ENCODE results near the gene MTNR1B.

Gene MTNR1B

GRCh38 chr11:92969634-92970347 lies at the start of gene MTNR1B:
MTNR1B (plus strand) TSS chr11:92969651; CDS start chr11:92969726, 75 bp downstream.
- ATAC-seq: no peak

- ATAC-seq: no peak
These were observed 49.1 kb upstream of the MTNR1B start for GRCh38 chr11:92920331-92920730.

- no peak for ATAC-seq
These were observed 46.7 kb upstream of the MTNR1B start for GRCh38 chr11:92922731-92923130.

GRCh38 chr11:92929246-92929645 lies 40.2 kb upstream of the MTNR1B start:
- ATAC-seq: no peak

GRCh38 chr11:92929653-92930052 lies 39.8 kb upstream of the MTNR1B start:
- ATAC-seq: no peak

- no peak for ATAC-seq
These were observed 37.6 kb upstream of the MTNR1B start for GRCh38 chr11:92931746-92932422.

GRCh38 chr11:92939305-92939704 lies 30.1 kb upstream of the MTNR1B start:
- no peak for ATAC-seq

- no peak for ATAC-seq
These were observed 27.5 kb upstream of the MTNR1B start for GRCh38 chr11:92941676-92942571.

- ATAC-seq: no peak
These were observed 22.7 kb upstream of the MTNR1B start for GRCh38 chr11:92946707-92947106.

GRCh38 chr11:92948116-92948515 lies 21.3 kb upstream of the MTNR1B start:
- ATAC-seq: no peak

- no peak for ATAC-seq
These were observed 15.4 kb upstream of the MTNR1B start for GRCh38 chr11:92954003-92954402.

GRCh38 chr11:92955860-92956259 lies 13.6 kb upstream of the MTNR1B start:
- no peak for ATAC-seq

GRCh38 chr11:92960886-92961285 lies 8.6 kb upstream of the MTNR1B start:
- ATAC-seq: no peak

- ATAC-seq: no peak
These were observed 7.0 kb upstream of the MTNR1B start for GRCh38 chr11:92962446-92962845.

- ATAC-seq: no peak
These were observed 5.0 kb upstream of the MTNR1B start for GRCh38 chr11:92964471-92964870.

GRCh38 chr11:92965196-92965595 lies 4.3 kb upstream of the MTNR1B start:
- no peak for ATAC-seq

GRCh38 chr11:92967178-92967577 lies 2.3 kb upstream of the MTNR1B start:
- no peak for ATAC-seq

- ATAC-seq: no peak
These were observed 1.6 kb upstream of the MTNR1B start for GRCh38 chr11:92967867-92968266.

GRCh38 chr11:92969293-92969633 lies 188 bp upstream of the MTNR1B start:
- ATAC-seq: no peak

GRCh38 chr11:92972248-92972647 lies 2.8 kb downstream of the MTNR1B start:
- no peak for ATAC-seq

GRCh38 chr11:92975285-92975684 lies 5.8 kb downstream of the MTNR1B start:
- ATAC-seq: no peak

GRCh38 chr11:92976681-92977080 lies 7.2 kb downstream of the MTNR1B start:
- ATAC-seq: no peak

GRCh38 chr11:92977401-92977800 lies 8.0 kb downstream of the MTNR1B start:
- ATAC-seq: no peak

Data from activated CD4-positive, CD25-positive, alpha-beta regulatory T cell treated with anti-CD3 and anti-CD28 coated beads, Interleukin-2, amount 50 U/mL, for 24 hours (primary cell).